HG03342 (cell line): Measurements from ENCODE around the gene ZCCHC14.
"Not testable (repeated sequence)": the region's sequence is repeated elsewhere in the genome, so short reads cannot be mapped to it uniquely, and the experiment has no call there.

ENCODE experiments used
- ATAC-seq: cut with Tn5 transposase; IDR thresholded peaks from one replicate; pipeline ENCODE4 v1.9.1; 2021; ENCODE audit warnings: mild to moderate bottlenecking, moderate library complexity; ENCODE audit not compliant: unreplicated experiment

ZCCHC14 gene

DNA sequence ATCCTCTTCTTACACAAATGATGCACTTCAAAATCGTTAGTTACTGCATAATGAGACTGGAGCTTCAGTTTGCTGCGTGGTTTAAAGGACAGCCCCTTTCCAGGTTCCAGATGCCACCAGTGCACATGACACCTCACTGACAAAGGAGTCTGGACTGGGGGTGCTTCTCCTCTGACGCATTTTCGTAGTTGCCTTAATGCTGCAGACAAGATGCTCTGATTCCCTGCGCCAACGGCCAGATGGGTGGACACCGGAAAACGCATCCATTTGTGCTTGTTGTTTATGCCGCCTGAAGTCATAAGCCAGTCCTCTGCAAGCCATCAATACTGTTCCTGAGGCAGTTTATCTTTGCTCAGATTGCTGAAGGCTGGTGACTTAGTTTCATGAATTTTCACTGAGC, 125.3 kb downstream of the ZCCHC14 start:
- no peak for ATAC-seq

- no peak for ATAC-seq
Measured at GRCh38 chr16:87366930-87367329, 125.9 kb downstream of the ZCCHC14 start.

- no peak for ATAC-seq
Measured at GRCh38 chr16:87366288-87366687, 126.5 kb downstream of the ZCCHC14 start.

- ATAC-seq: no peak
Measured at GRCh38 chr16:87365021-87365713, 127.7 kb downstream of the ZCCHC14 start.

GRCh38 chr16:87363771-87364455, 128.9 kb downstream of the ZCCHC14 start:
- no peak for ATAC-seq

DNA sequence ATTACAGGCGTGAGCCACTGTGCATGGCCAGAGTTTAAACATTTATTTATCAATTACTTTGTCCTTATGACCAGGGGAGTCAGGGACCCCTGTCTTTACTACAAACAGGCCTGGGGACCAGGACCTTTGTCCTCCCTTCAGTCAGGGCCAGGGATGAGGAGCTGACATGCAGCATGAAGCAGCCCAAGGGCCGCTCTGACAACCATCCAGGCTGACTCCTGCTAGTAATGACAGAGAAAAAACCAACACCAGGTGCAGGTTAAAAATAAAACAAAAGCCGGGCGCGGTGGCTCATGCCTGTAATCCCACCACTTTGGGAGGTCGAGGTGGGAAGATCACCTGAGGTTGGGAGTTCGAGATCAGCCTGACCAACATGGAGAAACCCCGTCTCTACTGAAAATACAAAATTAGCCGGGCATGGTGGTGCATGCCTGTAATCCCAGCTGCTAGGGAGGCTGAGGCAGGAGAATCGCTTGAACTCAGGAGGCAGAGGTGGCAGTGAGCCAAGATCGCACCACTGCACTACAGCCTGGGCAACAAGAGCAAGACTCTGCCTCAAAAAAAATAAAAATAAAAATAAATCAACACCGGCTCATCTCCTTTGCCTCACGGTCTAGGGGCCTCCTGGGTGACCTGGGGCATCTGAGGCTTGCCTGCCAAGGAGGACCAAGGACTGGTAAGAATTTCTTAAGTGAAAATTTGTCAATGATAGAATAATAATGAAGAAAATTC, 129.8 kb downstream of the ZCCHC14 start:
- ATAC-seq: not testable (repeated sequence)

DNA sequence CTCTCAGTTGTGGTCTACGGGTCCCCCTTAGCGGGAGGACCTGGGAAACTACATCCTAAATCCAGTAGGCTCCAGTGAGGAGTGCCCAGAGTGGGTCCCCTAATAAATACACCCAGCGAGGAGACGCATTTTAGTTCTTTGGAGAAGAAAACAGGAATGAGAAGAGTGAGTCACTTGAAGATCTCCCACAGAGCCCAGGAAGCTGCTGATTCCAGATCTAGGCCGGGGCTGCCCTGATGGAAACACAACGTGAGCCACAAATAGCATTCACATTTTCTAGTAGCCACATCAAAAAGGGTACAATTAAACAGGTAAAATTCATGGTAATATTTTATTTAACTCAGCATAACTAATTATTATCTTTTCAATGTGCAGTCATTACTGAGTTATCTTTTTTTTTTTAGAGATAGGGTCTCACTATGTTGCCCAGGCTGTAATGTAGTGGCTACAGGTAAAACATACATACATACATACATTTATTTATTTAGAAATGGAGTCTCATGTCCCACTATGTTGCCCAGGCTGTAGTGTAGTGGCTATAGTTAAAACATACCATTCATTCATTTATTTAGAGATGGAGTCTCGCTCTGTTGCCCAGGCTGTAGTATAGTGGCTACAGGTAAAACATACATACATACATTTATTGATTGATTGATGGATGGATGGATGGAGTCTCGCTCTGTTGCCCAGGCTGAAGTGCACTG, 130.8 kb downstream of the ZCCHC14 start:
- ATAC-seq: no peak

- ATAC-seq: no peak
Measured at GRCh38 chr16:87360862-87361610, 131.8 kb downstream of the ZCCHC14 start.

- ATAC-seq: no peak
Measured at GRCh38 chr16:87359121-87359520, 133.7 kb downstream of the ZCCHC14 start.

GRCh38 chr16:87358696-87359095, 134.1 kb downstream of the ZCCHC14 start:
- no peak for ATAC-seq

DNA sequence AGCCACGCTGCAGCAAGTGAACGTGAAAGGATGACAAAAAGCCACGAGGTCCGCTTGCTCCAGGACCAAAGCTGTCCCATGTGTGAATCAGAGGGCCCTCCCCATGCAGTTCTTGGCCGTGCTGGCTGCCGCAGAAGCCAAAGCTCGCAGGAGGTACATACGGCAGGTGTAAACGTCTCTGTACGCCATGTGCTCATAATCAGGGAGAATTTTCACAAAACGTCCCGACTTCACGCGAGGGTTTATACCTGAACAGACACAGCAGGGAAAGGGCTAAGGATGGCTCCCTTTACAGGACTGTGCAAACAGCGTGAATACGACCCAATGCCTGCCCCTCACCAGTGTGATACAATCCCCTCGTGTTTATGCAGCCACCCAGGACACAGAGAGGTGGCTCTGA, 134.6 kb downstream of the ZCCHC14 start:
- no peak for ATAC-seq

DNA sequence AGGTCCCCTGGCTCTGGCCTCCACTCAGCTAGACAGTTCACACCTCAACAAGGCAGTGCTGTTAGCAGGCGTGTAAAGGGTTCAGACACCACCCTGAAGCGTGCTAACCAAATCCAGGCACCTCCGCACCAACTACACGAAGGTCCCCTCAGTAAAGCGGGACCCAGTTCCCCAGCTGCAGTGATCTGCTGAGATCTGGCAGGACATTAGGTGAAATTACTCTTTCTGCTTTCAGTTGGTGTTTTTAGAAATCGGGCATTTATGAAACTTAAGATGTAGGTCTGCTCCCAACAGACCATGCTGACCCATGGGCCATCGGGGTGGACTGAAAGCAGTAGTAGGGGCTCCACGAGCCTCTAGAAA, 136.4 kb downstream of the ZCCHC14 start:
- ATAC-seq: no peak
